ENCODE data around the gene ST8SIA1. TPM values are rescaled to one million over a fixed set of nuclear protein-coding genes. Genes with fewer than 3 reads are reported as not detected.
A peak's percentile ranks its signal among the peaks of the same experiment; 100 is the strongest.

Gene ST8SIA1
- total RNA-seq, result 1 to 10 TPM; 2.8 to 4.0 TPM
- long read RNA-seq, donor 1, result 0 reads
- long read RNA-seq, donor 2, full-length matches to known transcripts, result 1 of 2 reads
- long read RNA-seq, donor 2, partial matches to known transcripts, result 0 of 2 reads
- long read RNA-seq, donor 2, other reads (novel, unspliced or antisense), result 1 of 2 reads

- intact Hi-C loops (cut with DNase I), result loop anchor here (2.0 to 5.0 kb wide), 4 partner anchors 108 to 1637 kb away; partner anchors contain the start of gene SLCO1C1 (in 1 of the 2)
- DNase-seq (ENCODE audit: low spot score), result peak; percentile 80
These were observed at the start of gene ST8SIA1 for GRCh38 chr12:22334410-22335100. Gene ST8SIA1, minus strand, starts transcription at chr12:22334707. Its CDS starts 475 bp downstream, at chr12:22334232.

- DNase-seq (ENCODE audit: low spot score), result no peak
- intact Hi-C loops (cut with DNase I), result no loop called here
These were observed 45.5 kb upstream of the ST8SIA1 start for GRCh38 chr12:22380031-22380430.

GRCh38 chr12:22377731-22378496, 43.4 kb upstream of the ST8SIA1 start:
- DNase-seq (ENCODE audit: low spot score), result no peak
- intact Hi-C loops (cut with DNase I), result loop anchor here in 1 of 2 donors (5.0 kb wide), 1 partner anchor 1406 kb away; no protein-coding TSS in a partner anchor

DNA sequence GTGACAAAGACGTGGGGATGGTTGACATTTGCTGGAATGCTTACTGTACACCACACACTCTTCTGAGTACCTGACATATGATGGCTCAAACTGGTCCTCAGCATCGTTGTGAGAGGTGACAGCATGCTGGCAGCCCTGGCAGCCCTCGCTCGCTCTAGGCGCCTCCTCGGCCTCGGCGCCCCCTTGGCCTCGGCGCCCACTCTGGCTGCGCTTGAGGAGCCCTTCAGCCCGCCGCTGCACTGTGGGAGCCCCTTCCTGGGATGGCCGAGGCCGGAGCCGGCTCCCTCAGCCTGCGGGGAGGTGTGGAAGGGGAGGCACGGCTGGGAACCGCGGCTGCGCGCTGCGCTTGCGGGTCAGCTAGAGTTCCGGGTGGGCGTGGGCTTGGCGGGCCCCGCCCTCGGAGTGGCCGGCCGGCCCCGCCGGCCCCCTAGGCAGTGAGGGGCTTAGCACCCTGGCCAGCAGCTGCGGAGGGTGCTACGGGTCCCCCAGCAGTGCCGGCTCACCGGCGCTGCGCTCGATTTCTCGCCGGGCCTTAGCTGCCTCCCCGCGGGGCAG, 42.2 kb upstream of the ST8SIA1 start:
- intact Hi-C loops (cut with DNase I), result loop anchor here in 1 of 2 donors (5.0 kb wide), 1 partner anchor 1404 kb away; no protein-coding TSS in a partner anchor
- DNase-seq (ENCODE audit: low spot score), result peak; percentile 50

GRCh38 chr12:22374508-22374907, 40.0 kb upstream of the ST8SIA1 start:
- intact Hi-C loops (cut with DNase I), result no loop called here
- DNase-seq (ENCODE audit: low spot score), result no peak

DNA sequence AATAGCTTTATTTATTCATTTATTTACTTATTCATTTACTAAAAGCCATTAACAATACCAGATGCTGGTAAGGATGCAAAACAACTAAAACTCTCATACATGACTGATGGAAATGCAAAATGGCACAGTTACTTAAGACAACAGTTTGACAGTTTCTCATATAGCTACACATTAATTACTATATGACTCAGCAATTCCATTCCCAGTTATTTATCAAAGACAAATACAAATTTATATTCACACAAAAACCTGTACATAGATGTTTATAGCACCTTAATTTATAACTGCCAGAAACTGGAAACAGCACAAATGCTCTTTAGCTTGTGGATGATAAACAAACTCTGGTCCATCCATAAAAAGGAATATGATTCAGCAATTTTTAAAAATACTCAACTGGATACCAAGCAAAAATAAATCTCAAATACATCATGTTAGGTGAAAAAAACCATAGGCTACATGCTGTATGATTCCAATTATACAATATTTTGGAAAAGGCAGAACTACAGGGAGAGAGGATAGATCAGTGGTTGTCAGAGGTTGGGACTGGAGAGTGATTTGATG, 37.9 kb upstream of the ST8SIA1 start:
- DNase-seq (ENCODE audit: low spot score), result no peak
- intact Hi-C loops (cut with DNase I), result no loop called here

GRCh38 chr12:22366181-22366580, 31.7 kb upstream of the ST8SIA1 start:
- no peak for DNase-seq (ENCODE audit: low spot score)
- intact Hi-C loops (cut with DNase I), result no loop called here

DNA sequence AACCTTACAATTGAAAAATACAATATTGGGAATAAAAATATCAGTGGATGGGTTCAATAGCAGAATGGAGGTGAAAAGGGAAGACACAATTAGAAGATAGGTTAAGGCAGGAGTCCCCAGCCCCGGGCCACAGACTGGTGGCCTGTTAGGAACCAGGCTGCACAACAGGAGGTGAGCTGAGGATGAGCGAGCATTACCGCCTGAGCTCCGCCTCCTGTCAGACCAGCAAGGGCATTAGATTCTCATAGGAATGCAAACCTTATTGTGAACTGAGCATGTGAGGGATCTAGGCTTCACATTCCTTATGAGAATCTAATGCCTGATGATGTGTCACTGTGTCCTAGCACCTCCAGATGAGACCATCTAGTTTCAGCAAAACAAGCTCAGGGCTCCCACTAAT, 27.3 kb upstream of the ST8SIA1 start:
- intact Hi-C loops (cut with DNase I), result no loop called here
- no peak for DNase-seq (ENCODE audit: low spot score)

DNA sequence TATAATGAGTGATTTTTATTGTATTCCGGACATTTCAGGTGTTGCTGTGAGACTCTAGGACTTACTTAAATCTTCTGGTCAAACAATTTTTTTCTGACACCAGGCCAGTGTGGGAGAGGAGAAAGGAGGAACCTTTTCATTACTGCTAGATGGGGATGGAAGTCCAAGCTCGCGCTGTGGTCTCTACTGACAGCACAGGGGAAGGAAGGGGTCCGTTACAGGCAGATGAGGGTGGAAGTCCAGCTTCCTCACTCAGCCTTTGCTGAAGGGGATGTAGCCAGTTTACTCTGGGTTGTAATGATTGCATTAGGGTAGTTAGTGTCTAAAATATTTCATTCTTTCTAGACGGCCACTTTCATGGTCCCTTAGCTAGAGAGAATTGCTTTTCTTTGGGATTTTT, 26.3 kb upstream of the ST8SIA1 start:
- DNase-seq (ENCODE audit: low spot score), result peak; percentile 71
- intact Hi-C loops (cut with DNase I), result no loop called here

- intact Hi-C loops (cut with DNase I), result no loop called here
- DNase-seq (ENCODE audit: low spot score), result no peak
These were observed 23.0 kb upstream of the ST8SIA1 start for GRCh38 chr12:22357531-22357930.

GRCh38 chr12:22356231-22356630, 21.7 kb upstream of the ST8SIA1 start:
- DNase-seq (ENCODE audit: low spot score), result no peak
- intact Hi-C loops (cut with DNase I), result no loop called here

- intact Hi-C loops (cut with DNase I), result no loop called here
- DNase-seq (ENCODE audit: low spot score), result no peak
These were observed 20.6 kb upstream of the ST8SIA1 start for GRCh38 chr12:22355011-22355580.

DNA sequence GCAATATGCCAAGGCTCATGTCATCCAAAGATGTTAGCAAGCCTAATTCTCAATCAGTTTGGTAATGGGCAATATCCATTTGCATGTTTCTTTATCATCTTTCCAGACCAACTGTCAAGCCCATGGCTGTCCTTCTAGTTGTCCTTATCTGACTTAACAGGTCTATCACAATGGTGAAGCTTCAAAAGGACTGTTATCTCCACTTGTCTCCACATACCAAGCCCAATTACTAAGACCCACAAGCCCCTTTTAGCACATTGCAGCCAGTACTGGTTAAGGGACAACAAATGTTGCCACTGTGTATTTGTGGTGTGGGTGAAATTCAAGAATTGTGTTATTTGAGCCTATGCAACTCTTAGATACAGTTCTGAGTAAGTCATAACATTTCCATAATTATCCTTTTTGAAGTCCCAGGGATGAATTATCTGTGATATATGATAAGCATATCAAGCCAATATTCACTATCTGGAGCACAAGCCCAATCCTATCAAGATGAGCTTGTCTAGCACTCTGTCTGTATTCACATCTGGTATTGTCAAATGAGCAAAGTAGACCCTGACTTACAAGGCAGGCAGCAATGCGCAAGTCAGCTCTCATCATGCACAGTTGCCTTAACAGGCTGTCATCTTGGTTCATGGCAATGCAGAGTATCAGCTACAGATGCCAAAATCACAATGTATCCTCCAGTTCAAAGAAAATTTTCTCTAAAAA, 19.3 kb upstream of the ST8SIA1 start:
- DNase-seq (ENCODE audit: low spot score), result no peak
- intact Hi-C loops (cut with DNase I), result no loop called here

- intact Hi-C loops (cut with DNase I), result no loop called here
- no peak for DNase-seq (ENCODE audit: low spot score)
These were observed 16.4 kb upstream of the ST8SIA1 start for GRCh38 chr12:22350886-22351285.

- intact Hi-C loops (cut with DNase I), result no loop called here
- DNase-seq (ENCODE audit: low spot score), result no peak
These were observed 13.7 kb upstream of the ST8SIA1 start for GRCh38 chr12:22348208-22348607.

DNA sequence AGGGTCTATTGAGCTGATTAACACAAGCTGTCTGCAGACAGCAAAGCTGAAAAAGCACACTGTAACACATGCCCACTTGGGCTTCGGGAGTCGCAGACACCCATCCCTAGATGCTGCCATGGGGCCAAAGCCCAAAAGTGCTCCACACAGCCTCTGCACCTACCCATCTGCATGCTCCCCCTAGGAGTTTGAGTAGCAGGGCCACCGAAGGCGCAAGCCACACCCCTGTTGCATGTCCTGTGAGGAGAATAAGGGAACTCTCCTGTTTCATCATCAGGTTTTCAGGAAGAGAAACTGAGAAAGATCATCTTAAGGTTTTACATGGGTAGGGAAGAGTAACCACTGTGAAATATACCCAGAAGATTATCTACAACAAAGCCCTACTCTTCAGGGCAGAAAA, 5.6 kb upstream of the ST8SIA1 start:
- DNase-seq (ENCODE audit: low spot score), result no peak
- intact Hi-C loops (cut with DNase I), result no loop called here

- DNase-seq (ENCODE audit: low spot score), result no peak
- intact Hi-C loops (cut with DNase I), result loop anchor here (5.0 kb wide), 2 partner anchors 103 to 1642 kb away; partner anchors contain the start of gene SLCO1C1 (in 1 of the 2)
These were observed 5.2 kb upstream of the ST8SIA1 start for GRCh38 chr12:22339691-22340090.

GRCh38 chr12:22335794-22336166, 1.3 kb upstream of the ST8SIA1 start:
- no peak for DNase-seq (ENCODE audit: low spot score)
- intact Hi-C loops (cut with DNase I), result loop anchor here (2.0 to 5.0 kb wide), 3 partner anchors 107 to 1638 kb away; partner anchors contain the start of gene SLCO1C1 (in 1 of the 2)

Measured in posterior vena cava (tissue), 2 donors.